ENCODE results near the gene BORA.

GRCh38 chr13:72700509-72700908, 27.2 kb upstream of the BORA start:
- TF ChIP-seq CTCF (IDR thresholded peaks at IDR 0.05; ENCODE audit: poor library complexity), result no peak
- TF ChIP-seq EZH2 (IDR thresholded peaks at IDR 0.05; ENCODE audit: borderline replicate concordance), result no peak
- TF ChIP-seq EZH2phosphoT487 (IDR thresholded peaks at IDR 0.05; ENCODE audit: low read depth, severe bottlenecking, unreplicated experiment), result no peak

All from hepatocyte (in vitro differentiated cells).